Lower leg skin (tissue), 3 donors: ENCODE results near the gene RIMKLA.

Experiments
- POLR2A ChIP-seq, 2 donors: fragments of 450-650 bp; IDR thresholded peaks; one replicate each; pipeline ENCODE4 v1.6.1; 2016 to 2017; ENCODE audit warnings: antibody characterized with exemption in 2 of 2, mild to moderate bottlenecking in 1 of 2, moderate library complexity in 1 of 2
- TF ChIP-seq, protein P1 (sequence below), 3 donors: fragments of 450-650 bp; IDR thresholded peaks; one replicate each; pipeline ENCODE4 v1.5.1; 2016; ENCODE audit warnings: antibody characterized with exemption in 3 of 3, mild to moderate bottlenecking in 3 of 3, moderate library complexity in 2 of 3

DNA sequence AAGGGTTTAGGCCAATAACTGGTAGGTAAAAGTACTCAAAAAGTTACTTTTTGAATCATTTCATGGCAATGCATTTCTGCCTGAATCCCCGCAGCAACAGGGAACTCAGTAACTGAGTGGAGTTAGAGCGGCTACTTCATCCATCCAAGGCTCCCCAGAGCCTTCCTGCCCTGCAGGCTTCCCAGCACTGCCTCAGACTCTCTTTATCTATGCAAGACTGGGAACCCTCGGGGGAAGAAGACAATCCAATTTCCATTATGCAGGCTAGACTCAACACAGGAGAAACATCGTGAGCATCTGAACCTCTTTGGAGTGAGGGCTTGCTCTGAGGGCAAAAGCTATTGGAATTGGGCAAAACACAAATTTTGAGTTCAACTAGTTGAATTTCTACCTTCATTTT, 52.1 kb downstream of the RIMKLA start:
- TF ChIP-seq, protein P1, sequence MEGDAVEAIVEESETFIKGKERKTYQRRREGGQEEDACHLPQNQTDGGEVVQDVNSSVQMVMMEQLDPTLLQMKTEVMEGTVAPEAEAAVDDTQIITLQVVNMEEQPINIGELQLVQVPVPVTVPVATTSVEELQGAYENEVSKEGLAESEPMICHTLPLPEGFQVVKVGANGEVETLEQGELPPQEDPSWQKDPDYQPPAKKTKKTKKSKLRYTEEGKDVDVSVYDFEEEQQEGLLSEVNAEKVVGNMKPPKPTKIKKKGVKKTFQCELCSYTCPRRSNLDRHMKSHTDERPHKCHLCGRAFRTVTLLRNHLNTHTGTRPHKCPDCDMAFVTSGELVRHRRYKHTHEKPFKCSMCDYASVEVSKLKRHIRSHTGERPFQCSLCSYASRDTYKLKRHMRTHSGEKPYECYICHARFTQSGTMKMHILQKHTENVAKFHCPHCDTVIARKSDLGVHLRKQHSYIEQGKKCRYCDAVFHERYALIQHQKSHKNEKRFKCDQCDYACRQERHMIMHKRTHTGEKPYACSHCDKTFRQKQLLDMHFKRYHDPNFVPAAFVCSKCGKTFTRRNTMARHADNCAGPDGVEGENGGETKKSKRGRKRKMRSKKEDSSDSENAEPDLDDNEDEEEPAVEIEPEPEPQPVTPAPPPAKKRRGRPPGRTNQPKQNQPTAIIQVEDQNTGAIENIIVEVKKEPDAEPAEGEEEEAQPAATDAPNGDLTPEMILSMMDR (IDR thresholded peaks at IDR 0.05) = no peak
- no peak for TF ChIP-seq POLR2A (IDR thresholded peaks at IDR 0.05)
